ENCODE measurements around the gene ATG7. TPM values are rescaled to one million over a fixed set of nuclear protein-coding genes. Genes with fewer than 3 reads are reported as not detected.

ATG7 gene
- total RNA-seq, 1 donor from 2014 or later = 55.0 TPM

DNA sequence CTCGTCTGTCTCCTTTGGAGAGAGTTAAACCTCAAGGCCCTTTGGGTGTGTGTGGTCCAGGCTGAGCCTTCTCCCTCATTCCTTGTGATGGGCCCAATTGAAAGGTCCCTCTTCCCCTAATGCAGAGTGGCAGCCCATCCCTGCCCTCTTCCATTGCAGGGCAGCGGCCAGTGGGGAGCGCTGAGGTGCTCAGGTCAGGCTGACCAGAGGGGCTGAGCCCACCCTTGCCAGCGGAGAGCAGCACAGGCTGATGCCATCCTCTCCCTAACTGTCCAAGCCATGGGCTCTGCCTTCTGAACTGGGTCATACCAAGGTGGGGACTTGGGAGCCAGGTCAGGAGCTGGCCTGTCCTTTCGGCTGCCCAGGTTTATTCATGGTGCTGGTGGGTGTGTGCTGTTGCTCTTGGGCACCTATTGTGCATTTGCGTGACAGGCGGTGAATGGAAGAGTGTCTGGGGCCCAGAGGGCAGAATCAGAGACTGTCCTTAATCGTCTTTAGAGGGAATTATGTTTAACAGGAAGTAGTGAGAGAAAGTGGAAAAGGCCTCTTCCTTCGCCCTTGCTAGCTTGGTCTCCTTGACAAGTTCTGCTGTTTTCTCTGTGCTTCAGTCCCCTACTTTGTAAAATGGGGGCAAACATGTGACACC is 274.6 kb downstream of the ATG7 start:
- TF ChIP-seq POLR2AphosphoS5 (IDR thresholded peaks at IDR 0.05; ENCODE audit: insufficient read depth in 1 of 2, low read depth in 1 of 2) = no peak
- no peak for TF ChIP-seq CTCF (IDR thresholded peaks at IDR 0.05)
- no peak for TF ChIP-seq POLR2A (IDR thresholded peaks at IDR 0.05)
- Histone ChIP-seq H3K27ac (no peak overlapping the region), H3K9me3 (no peaks in the 10 kb centered on the region), H3K4me1 (peaks cover 44% of the 10 kb centered on the region), H3K27me3 (no peaks in the 10 kb centered on the region), H3K36me3 (no peaks in the 10 kb centered on the region), H3K4me3 (no peak overlapping the region)
- intact Hi-C loops (cut with DNase I) = no loop called here
- no peak for DNase-seq (ENCODE audit: extremely low spot score in 2 of 2)

DNA sequence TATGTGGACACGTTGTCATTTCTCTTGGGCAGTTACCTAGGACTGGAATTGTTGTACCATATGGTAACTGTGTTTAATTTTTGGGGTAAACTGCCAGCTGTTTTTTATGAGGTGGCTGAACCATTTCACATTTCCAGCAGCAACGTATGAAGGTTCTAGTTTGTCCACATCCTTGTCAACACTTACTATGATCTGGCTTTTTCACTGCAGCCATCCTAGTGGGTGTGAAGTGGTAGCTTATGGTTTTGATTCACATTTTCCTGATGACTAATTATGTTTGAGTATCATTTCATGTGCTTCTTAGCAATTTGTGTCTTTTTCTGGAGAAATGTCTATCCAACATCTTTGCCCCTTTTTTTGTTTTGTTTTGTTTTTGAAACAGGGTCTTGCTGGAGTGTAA is 275.3 kb downstream of the ATG7 start:
- intact Hi-C loops (cut with DNase I) = no loop called here

GRCh38 chr3:11548721-11549131 is 276.5 kb downstream of the ATG7 start:
- no peaks in the 10 kb centered on the region for H3K36me3 ChIP-seq
- DNase-seq (ENCODE audit: extremely low spot score in 2 of 2) = no peak

More for the DNA sequence above, 275.3 kb downstream of the ATG7 start:
- no peak overlapping the region for H3K27ac ChIP-seq
- no peaks in the 10 kb centered on the region for H3K9me3 ChIP-seq
- H3K4me3 ChIP-seq = no peak overlapping the region
- no peak for TF ChIP-seq POLR2A (IDR thresholded peaks at IDR 0.05)
- TF ChIP-seq CTCF (IDR thresholded peaks at IDR 0.05) = no peak
- TF ChIP-seq POLR2AphosphoS5 (IDR thresholded peaks at IDR 0.05; ENCODE audit: insufficient read depth in 1 of 2, low read depth in 1 of 2) = no peak
- H3K36me3 ChIP-seq = no peaks in the 10 kb centered on the region
- DNase-seq (ENCODE audit: extremely low spot score in 2 of 2) = no peak
- peaks cover 38% of the 10 kb centered on the region for H3K4me1 ChIP-seq
- no peaks in the 10 kb centered on the region for H3K27me3 ChIP-seq

GRCh38 chr3:11549580-11550140 is 277.5 kb downstream of the ATG7 start:
- no peak for DNase-seq (ENCODE audit: extremely low spot score in 2 of 2)
- peaks cover 0 to 2% of the 10 kb centered on the region in 2 donors for H3K36me3 ChIP-seq
- H3K4me3 ChIP-seq = no peak overlapping the region
- no peak for TF ChIP-seq POLR2A (IDR thresholded peaks at IDR 0.05)
- TF ChIP-seq CTCF (IDR thresholded peaks at IDR 0.05) = no peak
- no peak for TF ChIP-seq POLR2AphosphoS5 (IDR thresholded peaks at IDR 0.05; ENCODE audit: insufficient read depth in 1 of 2, low read depth in 1 of 2)
- intact Hi-C loops (cut with DNase I) = loop anchor here (10.0 kb wide), 1 partner anchor 95 kb away; the partner anchor contains the start of gene VGLL4
- peak overlapping the region; percentile 80 for H3K27ac ChIP-seq
- no peaks in the 10 kb centered on the region for H3K27me3 ChIP-seq
- H3K9me3 ChIP-seq = no peaks in the 10 kb centered on the region
- H3K4me1 ChIP-seq = peaks cover 44% of the 10 kb centered on the region

More at GRCh38 chr3:11548721-11549131, 276.5 kb downstream of the ATG7 start:
- Histone ChIP-seq H3K4me3 (no peak overlapping the region), H3K4me1 (peaks cover 44% of the 10 kb centered on the region), H3K9me3 (no peaks in the 10 kb centered on the region), H3K27me3 (no peaks in the 10 kb centered on the region), H3K27ac (peak overlapping the region; percentile 80)
- TF ChIP-seq CTCF (IDR thresholded peaks at IDR 0.05) (no peak), POLR2A (IDR thresholded peaks at IDR 0.05) (no peak), POLR2AphosphoS5 (IDR thresholded peaks at IDR 0.05; ENCODE audit: insufficient read depth in 1 of 2, low read depth in 1 of 2) (no peak)
- intact Hi-C loops (cut with DNase I) = no loop called here

- Histone ChIP-seq H3K27me3 (no peaks in the 10 kb centered on the region), H3K27ac (peak overlapping the region; percentile 80), H3K9me3 (no peaks in the 10 kb centered on the region), H3K4me3 (no peak overlapping the region), H3K36me3 (peaks cover 0 to 2% of the 10 kb centered on the region in 2 donors), H3K4me1 (peaks cover 45% of the 10 kb centered on the region)
- intact Hi-C loops (cut with DNase I) = loop anchor here (10.0 kb wide), 1 partner anchor 94 kb away; the partner anchor contains the start of gene VGLL4
- no peak for DNase-seq (ENCODE audit: extremely low spot score in 2 of 2)
- TF ChIP-seq POLR2A (IDR thresholded peaks at IDR 0.05) = no peak
- TF ChIP-seq CTCF (IDR thresholded peaks at IDR 0.05) = no peak
- no peak for TF ChIP-seq POLR2AphosphoS5 (IDR thresholded peaks at IDR 0.05; ENCODE audit: insufficient read depth in 1 of 2, low read depth in 1 of 2)
Measured at GRCh38 chr3:11551036-11551435, 278.8 kb downstream of the ATG7 start.

All from vagina (tissue), 2 donors.